Neural progenitor cell (in vitro differentiated cells): ENCODE results near the gene CHRND. TPM values are rescaled to one million over a fixed set of nuclear protein-coding genes. Genes with fewer than 3 reads are reported as not detected.

ENCODE experiments used
- DNase-seq: peaks from one replicate; pipeline ENCODE4 v3.0.0-alpha.2; 2016; ENCODE audit warnings: low spot score
- H2AFZ ChIP-seq: fragments of 200-600 bp; sonication (generic); replicated peaks from 2 replicates; pipeline ENCODE4 v1.6.1; 2016; ENCODE audit warnings: antibody characterized with exemption
- H3F3A ChIP-seq: fragments of 200-600 bp; sonication (generic); 2 replicates; pipeline ENCODE4 v1.6.1; 2016; ENCODE audit warnings: antibody characterized with exemption, low read depth
- H3K27ac ChIP-seq: fragments of 200-600 bp; sonication (generic); 2 replicates; pipeline ENCODE4 v1.5.1; 2016; ENCODE audit warnings: mild to moderate bottlenecking
- H3K27me3 ChIP-seq: fragments of 200-600 bp; sonication (generic); 2 replicates; pipeline ENCODE4 v1.6.1; 2016; ENCODE audit warnings: mild to moderate bottlenecking, moderate library complexity
- H3K36me3 ChIP-seq: fragments of 200-600 bp; sonication (generic); 2 replicates; pipeline ENCODE4 v1.5.1; 2016
- H3K4me1 ChIP-seq: fragments of 200-600 bp; sonication (generic); 2 replicates; pipeline ENCODE4 v1.6.1; 2016; ENCODE audit warnings: mixed run types
- H3K4me2 ChIP-seq: fragments of 200-600 bp; sonication (generic); 2 replicates; pipeline ENCODE4 v1.6.1; 2016
- H3K4me3 ChIP-seq: fragments of 200-600 bp; sonication (generic); 2 replicates; pipeline ENCODE4 v1.5.1; 2016
- H3K79me2 ChIP-seq: fragments of 200-600 bp; sonication (generic); 2 replicates; pipeline ENCODE4 v1.6.1; 2016; ENCODE audit warnings: low read depth
- H3K9ac ChIP-seq: fragments of 200-600 bp; sonication (generic); 2 replicates; pipeline ENCODE4 v1.6.1; 2016
- H3K9me3 ChIP-seq: fragments of 200-600 bp; sonication (generic); 2 replicates; pipeline ENCODE4 v1.5.1; 2016; ENCODE audit warnings: low read depth
- H4K20me1 ChIP-seq: fragments of 200-600 bp; sonication (generic); 2 replicates; pipeline ENCODE4 v1.6.1; 2016; ENCODE audit warnings: low read depth
- H3K27ac Mint-ChIP-seq: 3 replicates; pipeline ENCODE4 v1.8.0; 2021; ENCODE audit warnings: mixed read lengths
- H3K27me3 Mint-ChIP-seq: 2 replicates; pipeline ENCODE4 v1.8.0; 2022; ENCODE audit warnings: low read depth, mild to moderate bottlenecking, inconsistent platforms, moderate library complexity, mixed read lengths; ENCODE audit not compliant: insufficient read depth
- H3K36me3 Mint-ChIP-seq: 3 replicates; pipeline ENCODE4 v1.8.0; 2021; ENCODE audit warnings: mixed read lengths
- H3K4me1 Mint-ChIP-seq: 3 replicates; pipeline ENCODE4 v1.8.0; 2021; ENCODE audit warnings: mixed read lengths
- H3K4me3 Mint-ChIP-seq: 3 replicates; pipeline ENCODE4 v1.8.0; 2021; ENCODE audit warnings: mild to moderate bottlenecking, moderate library complexity, mixed read lengths
- H3K9me3 Mint-ChIP-seq: 3 replicates; pipeline ENCODE4 v1.8.0; 2020; ENCODE audit warnings: mixed read lengths
- EZH2 ChIP-seq: fragments of 200-600 bp; sonication (generic); IDR thresholded peaks from 2 replicates; pipeline ENCODE4 v1.6.1; 2017; ENCODE audit warnings: antibody characterized with exemption, mild to moderate bottlenecking, moderate library complexity
- EZH2phosphoT487 ChIP-seq: fragments of 200-600 bp; sonication (generic); IDR thresholded peaks from 2 replicates; pipeline ENCODE4 v1.6.1; 2017; ENCODE audit warnings: antibody characterized with exemption
- total RNA-seq: library from RNA; depleted of rRNA; stranded (reverse); fragments of >200 nt; gene quantifications from 2 replicates; pipeline ENCODE4 v1.2.3, GENCODE V29; 2015; ENCODE audit warnings: low replicate concordance
- TF ChIP-seq, protein P1 (sequence below): fragments of 200-600 bp; sonication (generic); IDR thresholded peaks from 2 replicates; pipeline ENCODE4 v1.5.1; 2017; ENCODE audit warnings: antibody characterized with exemption, mild to moderate bottlenecking

CHRND gene
- total RNA-seq, 1 donor from 2014 or later = not detected

DNA sequence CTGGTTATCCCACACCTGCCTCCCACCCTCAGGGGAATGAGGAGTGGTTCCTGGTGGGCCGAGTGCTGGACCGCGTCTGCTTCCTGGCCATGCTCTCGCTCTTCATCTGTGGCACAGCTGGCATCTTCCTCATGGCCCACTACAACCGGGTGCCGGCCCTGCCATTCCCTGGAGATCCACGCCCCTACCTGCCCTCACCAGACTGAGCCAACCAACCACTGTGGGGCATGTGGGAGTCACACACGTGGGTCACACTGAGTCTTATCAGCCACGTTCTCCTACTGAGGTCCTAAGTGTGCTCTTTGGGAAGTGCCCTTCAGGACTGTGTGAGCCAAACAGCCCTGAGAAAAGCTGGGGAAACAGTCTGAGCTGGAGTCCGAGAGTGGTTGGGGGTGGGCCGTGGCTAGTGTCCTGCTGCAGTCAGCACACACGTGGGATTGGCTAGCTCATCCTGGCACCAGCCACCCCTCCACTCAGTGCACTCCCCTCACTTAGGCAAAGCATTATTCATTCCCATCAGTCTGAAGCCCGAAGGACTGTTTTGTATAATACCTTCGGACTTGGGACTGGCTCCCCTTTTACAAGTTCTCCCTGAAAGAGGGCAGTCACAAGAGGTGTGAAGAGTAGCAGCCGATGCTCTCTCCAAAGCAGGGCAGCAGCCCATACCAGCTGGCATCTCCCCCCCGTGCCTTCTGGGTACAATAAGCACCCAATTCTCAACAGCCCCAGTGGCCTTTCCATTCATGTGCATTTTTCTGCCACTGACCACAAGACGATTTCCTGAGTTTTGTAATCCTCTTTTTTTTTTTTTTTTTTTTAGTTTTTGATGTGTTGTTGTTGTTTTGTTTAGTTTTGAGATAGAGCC lies 19.8 kb downstream of the CHRND start:
- Histone ChIP-seq H2AFZ (no peak overlapping the region), H3K4me1 (peaks cover 4% of the 10 kb centered on the region), H3K4me2 (no peak overlapping the region), H3K9ac (no peak overlapping the region), H3K27ac (no peak overlapping the region), H3K79me2 (peaks cover 28% of the 10 kb centered on the region), H3K4me3 (no peak overlapping the region), H3F3A (peaks cover 11% of the 10 kb centered on the region), H3K27me3 (no peaks in the 10 kb centered on the region), H3K36me3 (no peaks in the 10 kb centered on the region), H3K9me3 (no peaks in the 10 kb centered on the region), H4K20me1 (no peaks in the 10 kb centered on the region)
- peaks cover 2% of the 10 kb centered on the region for H3K27me3 Mint-ChIP-seq
- H3K4me3 Mint-ChIP-seq = no peak overlapping the region
- peaks cover 4% of the 10 kb centered on the region for H3K4me1 Mint-ChIP-seq
- no peak overlapping the region for H3K27ac Mint-ChIP-seq
- no peak for TF ChIP-seq EZH2
- TF ChIP-seq, protein P1, sequence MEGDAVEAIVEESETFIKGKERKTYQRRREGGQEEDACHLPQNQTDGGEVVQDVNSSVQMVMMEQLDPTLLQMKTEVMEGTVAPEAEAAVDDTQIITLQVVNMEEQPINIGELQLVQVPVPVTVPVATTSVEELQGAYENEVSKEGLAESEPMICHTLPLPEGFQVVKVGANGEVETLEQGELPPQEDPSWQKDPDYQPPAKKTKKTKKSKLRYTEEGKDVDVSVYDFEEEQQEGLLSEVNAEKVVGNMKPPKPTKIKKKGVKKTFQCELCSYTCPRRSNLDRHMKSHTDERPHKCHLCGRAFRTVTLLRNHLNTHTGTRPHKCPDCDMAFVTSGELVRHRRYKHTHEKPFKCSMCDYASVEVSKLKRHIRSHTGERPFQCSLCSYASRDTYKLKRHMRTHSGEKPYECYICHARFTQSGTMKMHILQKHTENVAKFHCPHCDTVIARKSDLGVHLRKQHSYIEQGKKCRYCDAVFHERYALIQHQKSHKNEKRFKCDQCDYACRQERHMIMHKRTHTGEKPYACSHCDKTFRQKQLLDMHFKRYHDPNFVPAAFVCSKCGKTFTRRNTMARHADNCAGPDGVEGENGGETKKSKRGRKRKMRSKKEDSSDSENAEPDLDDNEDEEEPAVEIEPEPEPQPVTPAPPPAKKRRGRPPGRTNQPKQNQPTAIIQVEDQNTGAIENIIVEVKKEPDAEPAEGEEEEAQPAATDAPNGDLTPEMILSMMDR = no peak
- TF ChIP-seq EZH2phosphoT487 = no peak
- peaks cover 19% of the 10 kb centered on the region for H3K9me3 Mint-ChIP-seq
- no peak for DNase-seq
- H3K36me3 Mint-ChIP-seq = peaks cover 34% of the 10 kb centered on the region

DNA sequence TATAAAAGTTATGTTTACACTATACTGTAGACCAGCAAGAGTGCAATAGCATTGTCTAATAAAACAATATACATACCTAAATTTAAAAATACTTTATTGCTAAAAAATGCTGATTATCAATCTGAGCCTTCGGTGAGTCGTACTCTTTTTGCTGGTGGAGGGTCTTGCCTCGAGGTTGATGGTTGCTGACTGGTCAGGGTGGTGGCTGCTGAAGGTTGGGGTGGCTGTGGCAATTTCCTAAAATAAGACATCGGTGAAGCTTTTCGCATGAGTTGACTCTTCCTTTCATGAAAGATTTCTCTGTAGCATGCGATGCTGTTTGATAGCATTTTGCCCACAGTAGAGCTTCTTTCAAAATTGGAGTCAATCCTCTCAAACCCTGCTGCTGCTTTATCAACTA lies 22.0 kb downstream of the CHRND start:
- H3K27ac Mint-ChIP-seq = no peak overlapping the region
- H3K4me2 ChIP-seq = no peak overlapping the region
- peaks cover 50% of the 10 kb centered on the region for H3K79me2 ChIP-seq
- peaks cover 13% of the 10 kb centered on the region for H4K20me1 ChIP-seq
- no peaks in the 10 kb centered on the region for H3K27me3 ChIP-seq
- peaks cover 34% of the 10 kb centered on the region for H3K36me3 Mint-ChIP-seq
- H2AFZ ChIP-seq = no peak overlapping the region
- no peak overlapping the region for H3K4me3 ChIP-seq
- DNase-seq = no peak
- H3K4me1 Mint-ChIP-seq = peaks cover 15% of the 10 kb centered on the region
- H3K27me3 Mint-ChIP-seq = peaks cover 2% of the 10 kb centered on the region
- no peaks in the 10 kb centered on the region for H3K36me3 ChIP-seq
- peaks cover 4% of the 10 kb centered on the region for H3K4me1 ChIP-seq
- H3F3A ChIP-seq = peaks cover 11% of the 10 kb centered on the region
- H3K9ac ChIP-seq = no peak overlapping the region
- H3K9me3 ChIP-seq = no peaks in the 10 kb centered on the region
- H3K9me3 Mint-ChIP-seq = peaks cover 19% of the 10 kb centered on the region
- no peak overlapping the region for H3K27ac ChIP-seq
- H3K4me3 Mint-ChIP-seq = peak overlapping the region; percentile 26
- TF ChIP-seq EZH2 = no peak
- no peak for TF ChIP-seq EZH2phosphoT487
- TF ChIP-seq, protein P1 = no peak

GRCh38 chr2:232549655-232550353 lies 23.8 kb downstream of the CHRND start:
- H3K9ac ChIP-seq = peak overlapping the region; percentile 72
- no peaks in the 10 kb centered on the region for H3K36me3 ChIP-seq
- peak overlapping the region; percentile 81 for H3K27ac ChIP-seq
- peaks cover 68% of the 10 kb centered on the region for H3K79me2 ChIP-seq
- peaks cover 25% of the 10 kb centered on the region for H4K20me1 ChIP-seq
- peak overlapping the region; percentile 98 for H3K27ac Mint-ChIP-seq
- H3K4me1 Mint-ChIP-seq = peaks cover 15% of the 10 kb centered on the region
- H3K36me3 Mint-ChIP-seq = peaks cover 39% of the 10 kb centered on the region
- peak overlapping the region; percentile 40 for H2AFZ ChIP-seq
- peaks cover 19% of the 10 kb centered on the region for H3K9me3 Mint-ChIP-seq
- H3K4me3 Mint-ChIP-seq = peak overlapping the region; percentile 99
- no peaks in the 10 kb centered on the region for H3K9me3 ChIP-seq
- TF ChIP-seq EZH2 (no peak), EZH2phosphoT487 (no peak)
- TF ChIP-seq, protein P1 = no peak
- peaks cover 4% of the 10 kb centered on the region for H3K4me1 ChIP-seq
- peaks cover 4% of the 10 kb centered on the region for H3K27me3 Mint-ChIP-seq
- peaks cover 11% of the 10 kb centered on the region for H3F3A ChIP-seq
- H3K27me3 ChIP-seq = no peaks in the 10 kb centered on the region
- peak overlapping the region; percentile 58 for H3K4me3 ChIP-seq
- no peak for DNase-seq
- peak overlapping the region; percentile 84 for H3K4me2 ChIP-seq
